HepG2 (cell line): Measurements from ENCODE around the gene TCF7L2. TPM values are rescaled to one million over a fixed set of nuclear protein-coding genes. Genes with fewer than 3 reads are reported as not detected.

ENCODE experiments used
- ASH2L ChIP-seq: fragments of 300-600, 200-600 bp; sonication (generic); IDR thresholded peaks from 2 replicates; pipeline ENCODE4 v1.7.0; 2017; ENCODE audit warnings: low read depth, mild to moderate bottlenecking, moderate library complexity, mixed read lengths, low read length; ENCODE audit not compliant: insufficient read length
- FOSL1 ChIP-seq: sonication (generic); formaldehyde crosslinking; IDR thresholded peaks from 2 replicates; pipeline ENCODE4 v1.9.0; 2021; ENCODE audit warnings: missing genetic modification reagents, borderline replicate concordance
- FOXK1 ChIP-seq: sonication (generic); formaldehyde crosslinking; IDR thresholded peaks from 2 replicates; pipeline ENCODE4 v1.4.0; 2020; ENCODE audit warnings: low read depth, missing genetic modification reagents, borderline replicate concordance
- GATAD2A ChIP-seq: IDR thresholded peaks from 2 replicates; pipeline ENCODE4 v1.6.1; 2016
- MED1 ChIP-seq: sonication (generic); formaldehyde crosslinking; IDR thresholded peaks from 2 replicates; pipeline ENCODE4 v1.4.0; 2020; ENCODE audit warnings: missing genetic modification reagents
- NFATC3 ChIP-seq: sonication (generic); formaldehyde crosslinking; IDR thresholded peaks from 2 replicates; pipeline ENCODE4 v1.5.1; 2020; ENCODE audit warnings: mild to moderate bottlenecking, missing genetic modification reagents
- PRPF4 ChIP-seq: fragments of 200-400 bp; formaldehyde crosslinking; IDR thresholded peaks from 2 replicates; pipeline ENCODE4 v1.6.1; 2016; ENCODE audit warnings: low read length, low read depth; ENCODE audit not compliant: poor library complexity, severe bottlenecking
- SOX13 ChIP-seq, 3 experiments: fragments of 450-650 bp in 1 of 3; sonication (generic) in 1 of 3; formaldehyde crosslinking in 1 of 3; IDR thresholded peaks in 2 of 3; conservative IDR thresholded peaks in 1 of 3; 2 replicates each; pipeline versions ENCODE4 v1.5.0 to v1.6.1; 2016 to 2020; ENCODE audit warnings: antibody characterized with exemption in 1 of 3, mild to moderate bottlenecking in 1 of 3, missing compliant biosample characterization in 1 of 3, missing genetic modification reagents in 1 of 3, moderate library complexity in 1 of 3
- SOX5 ChIP-seq: IDR thresholded peaks from 2 replicates; pipeline ENCODE4 v1.6.1; 2016; ENCODE audit warnings: borderline replicate concordance
- SRF ChIP-seq: IDR thresholded peaks from 2 replicates; pipeline ENCODE4 v1.6.1; 2011; ENCODE audit warnings: mild to moderate bottlenecking, low read depth, low read length, moderate library complexity
- ZNF121 ChIP-seq: sonication (generic); formaldehyde crosslinking; IDR thresholded peaks from 2 replicates; pipeline ENCODE4 v1.5.0; 2020; ENCODE audit warnings: mild to moderate bottlenecking, missing genetic modification reagents
- ZNF543 ChIP-seq: sonication (generic); formaldehyde crosslinking; IDR thresholded peaks from 2 replicates; pipeline ENCODE4 v1.4.0; 2020; ENCODE audit warnings: mild to moderate bottlenecking, missing genetic modification reagents
- ZNF772 ChIP-seq: sonication (generic); formaldehyde crosslinking; IDR thresholded peaks from 2 replicates; pipeline ENCODE4 v1.5.0; 2020; ENCODE audit warnings: mild to moderate bottlenecking, missing genetic modification reagents
- polyA plus RNA-seq, 8 experiments: library from polyadenylated mRNA; depleted of rRNA in 3 of 8; stranded (reverse) in 7 of 8; unstranded in 1 of 8; fragments of >200 nt; fragmentation: Illumina TruSeq in 4 of 8; extraction: Trizol in 4 of 8; gene quantifications; 2 replicates each; pipeline versions ENCODE4 v1.2.1 to v1.2.3, GENCODE V29; 2011 to 2016; ENCODE audit warnings: low read depth in 4 of 8, missing spikeins in 1 of 8, mixed read lengths in 1 of 8; ENCODE audit not compliant: insufficient read depth in 1 of 8
- total RNA-seq, 5 experiments: library from RNA; depleted of rRNA; stranded (reverse); fragments of >200 nt; fragmentation: Illumina TruSeq; extraction: Trizol; gene quantifications; 2 replicates each; pipeline ENCODE4 v1.2.3, GENCODE V29; 2016; ENCODE audit warnings: low read depth in 1 of 5
- TF ChIP-seq, protein P1 (sequence below): IDR thresholded peaks from 2 replicates; pipeline ENCODE4 v1.6.1; 2016; ENCODE audit warnings: missing compliant biosample characterization, missing genetic modification reagents, borderline replicate concordance
- TF ChIP-seq, protein P2 (sequence below): IDR thresholded peaks from 2 replicates; pipeline ENCODE4 v1.6.1; 2016; ENCODE audit warnings: control low read depth
- TF ChIP-seq, protein P3 (sequence below): IDR thresholded peaks from 2 replicates; pipeline ENCODE4 v1.4.0; 2020; ENCODE audit warnings: mild to moderate bottlenecking, missing genetic modification reagents
- TF ChIP-seq, protein P4 (sequence below): sonication (generic); formaldehyde crosslinking; conservative IDR thresholded peaks from 2 replicates; pipeline ENCODE4 v1.4.0; 2020; ENCODE audit warnings: mild to moderate bottlenecking, missing genetic modification reagents, moderate library complexity

Gene TCF7L2
- total and polyA plus RNA-seq, 2 of the 13 experiments (the other 11 are each of a cell fraction or from before 2014, with no cell fraction given), result 3.9 to 13.7 TPM

DNA sequence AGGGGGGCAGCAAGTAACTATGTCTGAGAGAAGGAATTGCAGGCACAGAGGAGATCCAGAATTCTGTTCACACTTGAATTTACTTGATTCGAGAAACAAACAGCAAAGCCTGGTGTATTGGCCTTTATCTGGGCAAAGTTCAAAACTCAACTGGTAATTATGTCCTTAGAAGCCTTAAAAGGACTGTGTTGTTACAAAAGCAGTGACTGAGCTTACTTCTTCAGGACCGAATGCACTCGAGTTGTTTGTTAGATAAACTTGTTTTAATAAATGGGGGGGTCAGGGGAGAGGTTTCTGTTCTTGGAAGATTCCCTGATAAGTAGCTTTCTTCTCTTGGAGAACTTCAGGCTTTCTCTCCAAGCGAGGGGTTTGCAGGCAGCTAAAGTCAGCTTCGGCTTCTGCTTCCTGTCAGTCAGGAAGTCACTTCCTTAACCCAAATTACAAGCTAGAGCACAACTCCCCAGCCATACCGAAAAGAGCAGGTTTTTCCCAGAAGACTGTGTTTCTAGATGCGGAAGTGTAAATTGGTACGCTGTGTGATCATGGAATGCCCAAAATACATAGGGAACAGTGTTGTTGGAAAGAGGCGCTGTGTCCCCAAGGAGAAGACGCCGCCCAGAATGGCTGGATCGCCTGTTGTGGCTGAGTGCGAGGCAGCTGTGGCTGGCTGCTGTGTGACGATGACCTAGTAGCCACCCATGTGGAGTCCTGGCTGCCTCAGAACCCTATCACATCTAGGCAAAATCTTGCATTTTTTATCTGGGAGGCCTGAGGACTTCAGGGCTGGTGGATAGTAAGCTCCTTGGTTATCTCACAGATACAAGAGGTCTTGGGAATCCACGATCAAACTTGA, 110.4 kb downstream of the TCF7L2 start (continued):
- TF ChIP-seq, protein P1, sequence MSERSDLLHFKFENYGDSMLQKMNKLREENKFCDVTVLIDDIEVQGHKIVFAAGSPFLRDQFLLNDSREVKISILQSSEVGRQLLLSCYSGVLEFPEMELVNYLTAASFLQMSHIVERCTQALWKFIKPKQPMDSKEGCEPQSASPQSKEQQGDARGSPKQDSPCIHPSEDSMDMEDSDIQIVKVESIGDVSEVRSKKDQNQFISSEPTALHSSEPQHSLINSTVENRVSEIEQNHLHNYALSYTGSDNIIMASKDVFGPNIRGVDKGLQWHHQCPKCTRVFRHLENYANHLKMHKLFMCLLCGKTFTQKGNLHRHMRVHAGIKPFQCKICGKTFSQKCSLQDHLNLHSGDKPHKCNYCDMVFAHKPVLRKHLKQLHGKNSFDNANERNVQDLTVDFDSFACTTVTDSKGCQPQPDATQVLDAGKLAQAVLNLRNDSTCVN, result peak; percentile 59; the same call in 1 of the 2 replicates
- TF ChIP-seq, protein P2, sequence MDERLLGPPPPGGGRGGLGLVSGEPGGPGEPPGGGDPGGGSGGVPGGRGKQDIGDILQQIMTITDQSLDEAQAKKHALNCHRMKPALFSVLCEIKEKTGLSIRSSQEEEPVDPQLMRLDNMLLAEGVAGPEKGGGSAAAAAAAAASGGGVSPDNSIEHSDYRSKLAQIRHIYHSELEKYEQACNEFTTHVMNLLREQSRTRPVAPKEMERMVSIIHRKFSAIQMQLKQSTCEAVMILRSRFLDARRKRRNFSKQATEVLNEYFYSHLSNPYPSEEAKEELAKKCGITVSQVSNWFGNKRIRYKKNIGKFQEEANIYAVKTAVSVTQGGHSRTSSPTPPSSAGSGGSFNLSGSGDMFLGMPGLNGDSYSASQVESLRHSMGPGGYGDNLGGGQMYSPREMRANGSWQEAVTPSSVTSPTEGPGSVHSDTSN (CRISPR knock-in tag), result 0 out of 2 replicates have a peak, but pooled peaks have one; percentile 9
- TF ChIP-seq SOX5 (CRISPR knock-in tag) (peak; percentile 11; the same call in 1 of the 2 replicates), MED1 (CRISPR knock-in tag) (0 out of 2 replicates have a peak, but pooled peaks have one; percentile 12), SOX13 (IDR thresholded peaks at IDR 0.05) (no peak), SOX13 (CRISPR knock-in tag; conservative IDR thresholded peaks at IDR 0.05 in 1 of 2, IDR thresholded peaks at IDR 0.05 in 1 of 2) (peak in 1 of 2 experiments; percentile 25; a peak in 1 of 4 replicates), FOSL1 (no peak), NFATC3 (CRISPR knock-in tag) (no peak), ASH2L (peak; percentile 13), ZNF543 (CRISPR knock-in tag) (no peak), FOXK1 (CRISPR knock-in tag) (peak; percentile 28; the same call in 1 of the 2 replicates), ZNF121 (CRISPR knock-in tag) (no peak), PRPF4 (peak; percentile 63), GATAD2A (CRISPR knock-in tag) (peak; percentile 60), ZNF772 (CRISPR knock-in tag) (no peak), SRF (peak; percentile 90)
- TF ChIP-seq, protein P3, sequence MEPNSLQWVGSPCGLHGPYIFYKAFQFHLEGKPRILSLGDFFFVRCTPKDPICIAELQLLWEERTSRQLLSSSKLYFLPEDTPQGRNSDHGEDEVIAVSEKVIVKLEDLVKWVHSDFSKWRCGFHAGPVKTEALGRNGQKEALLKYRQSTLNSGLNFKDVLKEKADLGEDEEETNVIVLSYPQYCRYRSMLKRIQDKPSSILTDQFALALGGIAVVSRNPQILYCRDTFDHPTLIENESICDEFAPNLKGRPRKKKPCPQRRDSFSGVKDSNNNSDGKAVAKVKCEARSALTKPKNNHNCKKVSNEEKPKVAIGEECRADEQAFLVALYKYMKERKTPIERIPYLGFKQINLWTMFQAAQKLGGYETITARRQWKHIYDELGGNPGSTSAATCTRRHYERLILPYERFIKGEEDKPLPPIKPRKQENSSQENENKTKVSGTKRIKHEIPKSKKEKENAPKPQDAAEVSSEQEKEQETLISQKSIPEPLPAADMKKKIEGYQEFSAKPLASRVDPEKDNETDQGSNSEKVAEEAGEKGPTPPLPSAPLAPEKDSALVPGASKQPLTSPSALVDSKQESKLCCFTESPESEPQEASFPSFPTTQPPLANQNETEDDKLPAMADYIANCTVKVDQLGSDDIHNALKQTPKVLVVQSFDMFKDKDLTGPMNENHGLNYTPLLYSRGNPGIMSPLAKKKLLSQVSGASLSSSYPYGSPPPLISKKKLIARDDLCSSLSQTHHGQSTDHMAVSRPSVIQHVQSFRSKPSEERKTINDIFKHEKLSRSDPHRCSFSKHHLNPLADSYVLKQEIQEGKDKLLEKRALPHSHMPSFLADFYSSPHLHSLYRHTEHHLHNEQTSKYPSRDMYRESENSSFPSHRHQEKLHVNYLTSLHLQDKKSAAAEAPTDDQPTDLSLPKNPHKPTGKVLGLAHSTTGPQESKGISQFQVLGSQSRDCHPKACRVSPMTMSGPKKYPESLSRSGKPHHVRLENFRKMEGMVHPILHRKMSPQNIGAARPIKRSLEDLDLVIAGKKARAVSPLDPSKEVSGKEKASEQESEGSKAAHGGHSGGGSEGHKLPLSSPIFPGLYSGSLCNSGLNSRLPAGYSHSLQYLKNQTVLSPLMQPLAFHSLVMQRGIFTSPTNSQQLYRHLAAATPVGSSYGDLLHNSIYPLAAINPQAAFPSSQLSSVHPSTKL (CRISPR knock-in tag), result peak; percentile 35; the same call in 1 of the 2 replicates
- TF ChIP-seq, protein P4, sequence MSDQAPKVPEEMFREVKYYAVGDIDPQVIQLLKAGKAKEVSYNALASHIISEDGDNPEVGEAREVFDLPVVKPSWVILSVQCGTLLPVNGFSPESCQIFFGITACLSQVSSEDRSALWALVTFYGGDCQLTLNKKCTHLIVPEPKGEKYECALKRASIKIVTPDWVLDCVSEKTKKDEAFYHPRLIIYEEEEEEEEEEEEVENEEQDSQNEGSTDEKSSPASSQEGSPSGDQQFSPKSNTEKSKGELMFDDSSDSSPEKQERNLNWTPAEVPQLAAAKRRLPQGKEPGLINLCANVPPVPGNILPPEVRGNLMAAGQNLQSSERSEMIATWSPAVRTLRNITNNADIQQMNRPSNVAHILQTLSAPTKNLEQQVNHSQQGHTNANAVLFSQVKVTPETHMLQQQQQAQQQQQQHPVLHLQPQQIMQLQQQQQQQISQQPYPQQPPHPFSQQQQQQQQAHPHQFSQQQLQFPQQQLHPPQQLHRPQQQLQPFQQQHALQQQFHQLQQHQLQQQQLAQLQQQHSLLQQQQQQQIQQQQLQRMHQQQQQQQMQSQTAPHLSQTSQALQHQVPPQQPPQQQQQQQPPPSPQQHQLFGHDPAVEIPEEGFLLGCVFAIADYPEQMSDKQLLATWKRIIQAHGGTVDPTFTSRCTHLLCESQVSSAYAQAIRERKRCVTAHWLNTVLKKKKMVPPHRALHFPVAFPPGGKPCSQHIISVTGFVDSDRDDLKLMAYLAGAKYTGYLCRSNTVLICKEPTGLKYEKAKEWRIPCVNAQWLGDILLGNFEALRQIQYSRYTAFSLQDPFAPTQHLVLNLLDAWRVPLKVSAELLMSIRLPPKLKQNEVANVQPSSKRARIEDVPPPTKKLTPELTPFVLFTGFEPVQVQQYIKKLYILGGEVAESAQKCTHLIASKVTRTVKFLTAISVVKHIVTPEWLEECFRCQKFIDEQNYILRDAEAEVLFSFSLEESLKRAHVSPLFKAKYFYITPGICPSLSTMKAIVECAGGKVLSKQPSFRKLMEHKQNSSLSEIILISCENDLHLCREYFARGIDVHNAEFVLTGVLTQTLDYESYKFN (CRISPR knock-in tag), result peak; percentile 43
